K562 (cell line): Measurements from ENCODE around the gene BOLA3. TPM values are rescaled to one million over a fixed set of nuclear protein-coding genes. Genes with fewer than 3 reads are reported as not detected.
A peak's percentile ranks its signal among the peaks of the same experiment; 100 is the strongest.

Experiments
- ATAC-seq: fragments of 200-7000 bp; cut with Tn5 transposase; 3 replicates; pipeline ENCODE4 v1.9.1; 2020; ENCODE audit warnings: moderate library complexity
- BruUV-seq: library from RNA; stranded (reverse); fragments of 400-500 nt; replicated peaks from 2 replicates; lab custom pipeline; 2021; lab: Mats Ljungman, UMichigan
- CTCF ChIA-PET: fragments of 300-600 bp; formaldehyde crosslinking; extraction: SDS; loops from one replicate; lab custom pipeline; 2021; ENCODE audit warnings: low intra/inter-chr PET ratio; lab: Yijun Ruan, JAX
- POLR2A ChIA-PET: fragments of 300-600, 350-650 bp; sonication (Branson Sonifier 250); formaldehyde crosslinking; extraction: SDS; loops from one replicate; lab custom pipeline; 2021; ENCODE audit warnings: antibody characterized with exemption, inconsistent platforms; lab: Yijun Ruan, JAX
- DNase-seq, 4 experiments: peaks; one replicate each; pipeline versions ENCODE4 v3.0.0 to v3.0.0-alpha.2; 2011 to 2018; ENCODE audit warnings: low spot score in 3 of 4, mixed read lengths in 3 of 4; ENCODE audit errors: extremely low read depth in 1 of 4
- FAIRE-seq: peaks from 2 replicates; lab custom pipeline; 2011; peaks lifted over from hg19 to GRCh38; lab: Jason Lieb, UNC
- H2AFZ ChIP-seq: 2 replicates; pipeline ENCODE4 v1.6.0; 2011; ENCODE audit warnings: low read depth, low read length, control low read depth, inconsistent platforms
- H3K27ac ChIP-seq: fragments of 200-600 bp; 3 replicates; pipeline ENCODE4 v1.8.0; 2011; ENCODE audit warnings: low read depth, mild to moderate bottlenecking, control low read depth, inconsistent platforms, low read length, moderate library complexity, mixed read lengths; ENCODE audit errors: extremely low read depth
- H3K27me3 ChIP-seq, 2 experiments: fragments of 300-600 bp in 1 of 2; 2 replicates in 1 of 2; 3 replicates in 1 of 2; pipeline versions ENCODE4 v1.6.0 to v1.8.0; 2011; ENCODE audit warnings: inconsistent platforms in 2 of 2, low read length in 2 of 2, mild to moderate bottlenecking in 1 of 2, mixed read lengths in 1 of 2, moderate library complexity in 1 of 2; ENCODE audit not compliant: control insufficient read depth in 2 of 2, insufficient read depth in 2 of 2
- H3K36me3 ChIP-seq: fragments of 300-600 bp; 3 replicates; pipeline ENCODE4 v1.8.0; 2011; ENCODE audit warnings: mild to moderate bottlenecking, low read length, inconsistent platforms; ENCODE audit not compliant: control insufficient read depth, insufficient read depth
- H3K4me1 ChIP-seq, 2 experiments: fragments of 200-600 bp in 1 of 2; replicated peaks in 1 of 2; 2 replicates in 1 of 2; 3 replicates in 1 of 2; pipeline versions ENCODE4 v1.5.1 to v1.8.0; 2011; ENCODE audit warnings: inconsistent platforms in 2 of 2, low read length in 2 of 2, mild to moderate bottlenecking in 1 of 2, mixed read lengths in 1 of 2, moderate library complexity in 1 of 2; ENCODE audit not compliant: control insufficient read depth in 2 of 2, insufficient read depth in 2 of 2
- H3K4me2 ChIP-seq: 2 replicates; pipeline ENCODE4 v1.6.1; 2011; ENCODE audit warnings: low read length, control low read depth, inconsistent platforms, mixed read lengths; ENCODE audit not compliant: insufficient read depth
- H3K4me3 ChIP-seq: fragments of 200-600 bp; sonication (generic), shearing (Covaris generic); 2 replicates; pipeline ENCODE4 v1.5.1; 2016; ENCODE audit warnings: control low read depth, inconsistent platforms
- H3K79me2 ChIP-seq: fragments of 200-600 bp; 3 replicates; pipeline ENCODE4 v1.8.0; 2011; ENCODE audit warnings: low read length, inconsistent platforms; ENCODE audit not compliant: control insufficient read depth, insufficient read depth
- H3K9ac ChIP-seq, 2 experiments: 2 replicates each; pipeline versions ENCODE4 v1.6.0 to v1.6.1; 2011; ENCODE audit warnings: low read depth in 2 of 2, low read length in 2 of 2, control low read depth in 1 of 2, inconsistent platforms in 1 of 2, mild to moderate bottlenecking in 1 of 2, mixed read lengths in 1 of 2; ENCODE audit not compliant: insufficient read depth in 1 of 2
- H3K9me1 ChIP-seq: one replicate; pipeline ENCODE4 v1.6.0; 2011; ENCODE audit warnings: inconsistent platforms, mild to moderate bottlenecking, low read length, moderate library complexity; ENCODE audit not compliant: control insufficient read depth, insufficient read depth
- H3K9me3 ChIP-seq: replicated peaks from 2 replicates; pipeline ENCODE4 v1.5.1; 2011; ENCODE audit warnings: low read depth, low read length, inconsistent platforms; ENCODE audit not compliant: control insufficient read depth, insufficient read depth
- H4K20me1 ChIP-seq: replicated peaks from 2 replicates; pipeline ENCODE4 v1.6.1; 2011; ENCODE audit warnings: low read length, inconsistent platforms, mixed read lengths; ENCODE audit not compliant: control insufficient read depth, insufficient read depth
- EP400 ChIP-seq: fragments of 450-650 bp; IDR thresholded peaks from 2 replicates; pipeline ENCODE4 v1.6.1; 2017; ENCODE audit warnings: antibody characterized with exemption, mild to moderate bottlenecking, moderate library complexity
- FIP1L1 ChIP-seq: fragments of 200-400 bp; formaldehyde crosslinking; IDR thresholded peaks from 2 replicates; pipeline ENCODE4 v1.6.1; 2018; ENCODE audit warnings: mild to moderate bottlenecking, low read depth, low read length; ENCODE audit not compliant: poor library complexity, severe bottlenecking
- MCM3 ChIP-seq: fragments of 450-650 bp; IDR thresholded peaks from 2 replicates; pipeline ENCODE4 v1.6.1; 2016
- NCOA1 ChIP-seq: fragments of 450-650 bp; IDR thresholded peaks from 2 replicates; pipeline ENCODE4 v1.6.1; 2016; ENCODE audit warnings: low read depth
- NCOA2 ChIP-seq, 2 experiments: fragments of 450-650 bp; IDR thresholded peaks; 2 replicates each; pipeline ENCODE4 v1.6.1; 2018; ENCODE audit warnings: mild to moderate bottlenecking in 2 of 2, moderate library complexity in 1 of 2; ENCODE audit not compliant: partially characterized antibody in 2 of 2
- PCBP1 ChIP-seq: fragments of 200-400 bp; formaldehyde crosslinking; IDR thresholded peaks from 2 replicates; pipeline ENCODE4 v1.6.1; 2018; ENCODE audit warnings: mild to moderate bottlenecking, low read depth, low read length; ENCODE audit not compliant: poor library complexity, severe bottlenecking
- POLR2H ChIP-seq: IDR thresholded peaks from 2 replicates; pipeline ENCODE4 v1.6.1; 2016; ENCODE audit warnings: missing genetic modification characterization, low read depth, mild to moderate bottlenecking, control low read depth, missing compliant biosample characterization, moderate library complexity
- RBFOX2 ChIP-seq: fragments of 200-400 bp; formaldehyde crosslinking; IDR thresholded peaks from 2 replicates; pipeline ENCODE4 v1.6.1; 2017; ENCODE audit warnings: low read depth, mild to moderate bottlenecking, low read length, moderate library complexity
- RBM25 ChIP-seq: fragments of 200-400 bp; formaldehyde crosslinking; IDR thresholded peaks from 2 replicates; pipeline ENCODE4 v1.6.1; 2018; ENCODE audit warnings: low read length, low read depth, moderate library complexity; ENCODE audit not compliant: severe bottlenecking
- SP1 ChIP-seq: sonication (generic); formaldehyde crosslinking; IDR thresholded peaks from 2 replicates; pipeline ENCODE4 v1.8.1; 2022; ENCODE audit warnings: mild to moderate bottlenecking, missing genetic modification reagents
- ZNF121 ChIP-seq: sonication (generic); formaldehyde crosslinking; conservative IDR thresholded peaks from 2 replicates; pipeline ENCODE4 v1.8.0; 2022; ENCODE audit warnings: missing genetic modification reagents
- ZNF239 ChIP-seq: fragments of 250-450 bp; sonication (Bioruptor Pico); IDR thresholded peaks from 2 replicates; pipeline ENCODE4 v1.4.0; 2020; ENCODE audit warnings: mild to moderate bottlenecking
- WGBS: fragments of 100-300 bp; shearing (Covaris generic); methylation state at CpG from one replicate; pipeline ENCODE4 v1.1.6; 2016; ENCODE audit warnings: low coverage, mixed read lengths; ENCODE audit not compliant: insufficient coverage; ENCODE audit errors: missing lambda C conversion rate; 5-methylcytosine and 5-hydroxymethylcytosine counted together
- in situ Hi-C: fragments of 300-500 bp; cut with MboI; formaldehyde crosslinking; loops from 4 replicates; pipeline ENCODE4 v1.15.0; 2018; ENCODE audit warnings: inconsistent platforms, mixed read lengths
- intact Hi-C: fragments of 100-400 bp; cut with micrococcal nuclease; formaldehyde crosslinking; loops from 2 replicates; pipeline ENCODE4 v1.14.2; 2022
- polyA plus RNA-seq, 8 experiments: library from polyadenylated mRNA; depleted of rRNA in 4 of 8; stranded (reverse) in 5 of 8; unstranded in 3 of 8; fragments of >200 nt; fragmentation: Nextera tagmentation in 2 of 8; fragmentation: Illumina TruSeq in 1 of 8; extraction: Ambion mirVana in 2 of 8; extraction: Trizol in 1 of 8; gene quantifications; 2 replicates each; pipeline versions ENCODE4 v1.2.1 to v1.2.3, GENCODE V29; 2011 to 2014; ENCODE audit warnings: inconsistent platforms in 1 of 8, missing spikeins in 1 of 8
- total RNA-seq, 7 experiments: library from RNA; depleted of rRNA in 6 of 7; stranded (reverse); fragments of >200 nt in 6 of 7; fragmentation: Illumina TruSeq in 2 of 7; extraction: Trizol in 2 of 7; gene quantifications; 2 replicates each; pipeline versions ENCODE4 v1.2.1 to v1.2.3, GENCODE V29; 2011 to 2021; ENCODE audit warnings: low replicate concordance in 1 of 7
- TF ChIP-seq, protein P1 (sequence below): sonication (generic); formaldehyde crosslinking; IDR thresholded peaks from 2 replicates; pipeline ENCODE4 v1.8.0; 2023; ENCODE audit warnings: mild to moderate bottlenecking, missing genetic modification reagents
- TF ChIP-seq, protein P2 (sequence below): fragments of 450-650 bp; formaldehyde crosslinking; IDR thresholded peaks from 2 replicates; pipeline ENCODE4 v1.4.0; 2022; ENCODE audit warnings: missing genetic modification characterization
- TF ChIP-seq, protein P3 (sequence below): fragments of 250-450 bp; sonication (Bioruptor Pico); IDR thresholded peaks from 2 replicates; pipeline ENCODE4 v1.8.0; 2022; ENCODE audit warnings: inconsistent platforms, mild to moderate bottlenecking, moderate library complexity, borderline replicate concordance

Gene BOLA3
- total and polyA plus RNA-seq, 9 of the 15 experiments (the other 6 are each of a cell fraction or from before 2014, with no cell fraction given): 149 to 619 (median 255) TPM

DNA sequence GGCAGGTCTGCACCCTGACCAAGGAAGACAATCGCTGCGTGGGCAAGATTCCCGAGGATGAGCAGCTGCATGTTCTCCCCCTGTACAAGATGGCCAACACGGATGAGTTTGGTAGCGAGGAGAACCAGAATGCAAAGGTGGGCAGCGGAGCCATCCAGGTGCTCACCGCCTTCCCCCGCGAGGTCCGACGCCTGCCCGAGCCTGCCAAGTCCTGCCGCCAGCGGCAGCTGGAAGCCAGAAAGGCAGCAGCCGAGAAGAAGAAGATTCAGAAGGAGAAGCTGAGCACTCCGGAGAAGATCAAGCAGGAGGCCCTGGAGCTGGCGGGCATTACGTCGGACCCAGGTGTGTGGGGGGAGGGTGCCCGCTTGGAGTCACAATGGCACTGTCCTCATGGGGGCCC lies 48.4 kb downstream of the BOLA3 start:
- Histone ChIP-seq H4K20me1 (no peaks in the 10 kb centered on the region), H3K4me2 (no peak overlapping the region), H3K79me2 (no peaks in the 10 kb centered on the region), H3K27me3 (no peaks in the 10 kb centered on the region), H3K36me3 (peaks cover 63% of the 10 kb centered on the region; the same call in 2 of the 3 replicates), H3K9ac (peak overlapping the region in 1 of 2 experiments; percentile 2; a peak in 1 of 4 replicates), H3K4me3 (no peak overlapping the region), H3K4me1 (peaks cover 0 to 4% of the 10 kb centered on the region in 2 experiments; a peak in 1 of 5 replicates), H2AFZ (no peak overlapping the region), H3K9me1 (no peaks in the 10 kb centered on the region), H3K27ac (no peak overlapping the region), H3K9me3 (no peaks in the 10 kb centered on the region)
- DNase-seq (no peak), ATAC-seq (no peak), FAIRE-seq (no peak)
- ChIA-PET CTCF (no interaction called here), POLR2A (no interaction called here)
- intact Hi-C loops: no loop called here
- in situ Hi-C loops: no loop called here
- BruUV-seq: no TSS peak
- TF ChIP-seq RBFOX2: no peak
- no peak for TF ChIP-seq NCOA1
- no peak for TF ChIP-seq EP400
- TF ChIP-seq POLR2H (tag): no peak
- TF ChIP-seq NCOA2 (IDR thresholded peaks at IDR 0.05; ENCODE audit: partially characterized antibody in 2 of 2): no peak
- TF ChIP-seq ZNF239 (CRISPR knock-in tag): no peak
- no peak for TF ChIP-seq ZNF121 (CRISPR knock-in tag)
- no peak for TF ChIP-seq PCBP1
- no peak for TF ChIP-seq RBM25
- TF ChIP-seq MCM3: no peak
- TF ChIP-seq, protein P1, sequence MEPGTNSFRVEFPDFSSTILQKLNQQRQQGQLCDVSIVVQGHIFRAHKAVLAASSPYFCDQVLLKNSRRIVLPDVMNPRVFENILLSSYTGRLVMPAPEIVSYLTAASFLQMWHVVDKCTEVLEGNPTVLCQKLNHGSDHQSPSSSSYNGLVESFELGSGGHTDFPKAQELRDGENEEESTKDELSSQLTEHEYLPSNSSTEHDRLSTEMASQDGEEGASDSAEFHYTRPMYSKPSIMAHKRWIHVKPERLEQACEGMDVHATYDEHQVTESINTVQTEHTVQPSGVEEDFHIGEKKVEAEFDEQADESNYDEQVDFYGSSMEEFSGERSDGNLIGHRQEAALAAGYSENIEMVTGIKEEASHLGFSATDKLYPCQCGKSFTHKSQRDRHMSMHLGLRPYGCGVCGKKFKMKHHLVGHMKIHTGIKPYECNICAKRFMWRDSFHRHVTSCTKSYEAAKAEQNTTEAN (CRISPR knock-in tag): no peak
- no peak for TF ChIP-seq FIP1L1
- TF ChIP-seq SP1 (CRISPR knock-in tag): no peak
- TF ChIP-seq, protein P2, sequence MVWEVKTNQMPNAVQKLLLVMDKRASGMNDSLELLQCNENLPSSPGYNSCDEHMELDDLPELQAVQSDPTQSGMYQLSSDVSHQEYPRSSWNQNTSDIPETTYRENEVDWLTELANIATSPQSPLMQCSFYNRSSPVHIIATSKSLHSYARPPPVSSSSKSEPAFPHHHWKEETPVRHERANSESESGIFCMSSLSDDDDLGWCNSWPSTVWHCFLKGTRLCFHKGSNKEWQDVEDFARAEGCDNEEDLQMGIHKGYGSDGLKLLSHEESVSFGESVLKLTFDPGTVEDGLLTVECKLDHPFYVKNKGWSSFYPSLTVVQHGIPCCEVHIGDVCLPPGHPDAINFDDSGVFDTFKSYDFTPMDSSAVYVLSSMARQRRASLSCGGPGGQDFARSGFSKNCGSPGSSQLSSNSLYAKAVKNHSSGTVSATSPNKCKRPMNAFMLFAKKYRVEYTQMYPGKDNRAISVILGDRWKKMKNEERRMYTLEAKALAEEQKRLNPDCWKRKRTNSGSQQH (CRISPR knock-in tag): no peak
- TF ChIP-seq, protein P3, sequence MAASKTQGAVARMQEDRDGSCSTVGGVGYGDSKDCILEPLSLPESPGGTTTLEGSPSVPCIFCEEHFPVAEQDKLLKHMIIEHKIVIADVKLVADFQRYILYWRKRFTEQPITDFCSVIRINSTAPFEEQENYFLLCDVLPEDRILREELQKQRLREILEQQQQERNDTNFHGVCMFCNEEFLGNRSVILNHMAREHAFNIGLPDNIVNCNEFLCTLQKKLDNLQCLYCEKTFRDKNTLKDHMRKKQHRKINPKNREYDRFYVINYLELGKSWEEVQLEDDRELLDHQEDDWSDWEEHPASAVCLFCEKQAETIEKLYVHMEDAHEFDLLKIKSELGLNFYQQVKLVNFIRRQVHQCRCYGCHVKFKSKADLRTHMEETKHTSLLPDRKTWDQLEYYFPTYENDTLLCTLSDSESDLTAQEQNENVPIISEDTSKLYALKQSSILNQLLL (CRISPR knock-in tag): no peak
- WGBS: 100% methylated on average over 9 of the region's 20 CpGs
